IMR-90 (cell line): Measurements from ENCODE around the gene NFKBIZ. TPM values are rescaled to one million over a fixed set of nuclear protein-coding genes. Genes with fewer than 3 reads are reported as not detected.
"Not testable (repeated sequence)": the region's sequence is repeated elsewhere in the genome, so short reads cannot be mapped to it uniquely, and the experiment has no call there.

ENCODE experiments used
- ATAC-seq: fragments of 200-7000 bp; cut with Tn5 transposase; 2 replicates; pipeline ENCODE4 v1.9.1; 2020; ENCODE audit warnings: low read depth, mild to moderate bottlenecking, moderate library complexity
- BruUV-seq: library from RNA; stranded (reverse); fragments of 400-500 nt; replicated peaks from 2 replicates; lab custom pipeline; 2021; lab: Mats Ljungman, UMichigan
- CTCF ChIA-PET: fragments of 300-600 bp; formaldehyde crosslinking; extraction: SDS; loops from one replicate; lab custom pipeline; 2021; ENCODE audit warnings: antibody characterized with exemption; lab: Yijun Ruan, JAX
- POLR2A ChIA-PET: fragments of 300-600 bp; sonication (Branson Sonifier 250); formaldehyde crosslinking; loops from one replicate; lab custom pipeline; 2022; ENCODE audit warnings: antibody characterized with exemption; ENCODE audit not compliant: unreplicated experiment; lab: Charles Lee
- DNase-seq: peaks from one replicate; pipeline ENCODE4 v3.0.0; 2013
- H2AFZ ChIP-seq: replicated peaks from 2 replicates; pipeline ENCODE3; 2013; ENCODE audit warnings: low read length, mild to moderate bottlenecking; ENCODE audit not compliant: poor library complexity
- H2AK5ac ChIP-seq: 2 replicates; pipeline ENCODE4 v1.6.1; 2013; ENCODE audit warnings: low read depth, low read length, inconsistent platforms
- H2AK9ac ChIP-seq: replicated peaks from 2 replicates; pipeline ENCODE3; 2013; ENCODE audit warnings: mild to moderate bottlenecking, low read depth, low read length, moderate library complexity; ENCODE audit not compliant: poor library complexity
- H2BK120ac ChIP-seq: 2 replicates; pipeline ENCODE4 v1.6.1; 2013; ENCODE audit warnings: low read depth, low read length, inconsistent platforms
- H2BK15ac ChIP-seq: 3 replicates; pipeline ENCODE4 v1.6.1; 2013; ENCODE audit warnings: low read depth, low read length, inconsistent platforms
- H2BK20ac ChIP-seq: 2 replicates; pipeline ENCODE4 v1.6.1; 2013; ENCODE audit warnings: low read depth, mild to moderate bottlenecking, inconsistent platforms, low read length, moderate library complexity
- H2BK5ac ChIP-seq: 2 replicates; pipeline ENCODE4 v1.6.1; 2013; ENCODE audit warnings: mild to moderate bottlenecking, low read depth, low read length, inconsistent platforms; ENCODE audit not compliant: poor library complexity, severe bottlenecking
- H3K14ac ChIP-seq: replicated peaks from 2 replicates; pipeline ENCODE4 v1.6.1; 2013; ENCODE audit warnings: low read depth, low read length, inconsistent platforms
- H3K18ac ChIP-seq: 2 replicates; pipeline ENCODE4 v1.6.1; 2013; ENCODE audit warnings: low read depth, low read length, control low read depth
- H3K23ac ChIP-seq: 2 replicates; pipeline ENCODE4 v1.6.1; 2013; ENCODE audit warnings: low read depth, low read length, inconsistent platforms
- H3K27ac ChIP-seq: 2 replicates; pipeline ENCODE4 v1.5.1; 2013; ENCODE audit warnings: mild to moderate bottlenecking, control low read depth, low read length; ENCODE audit not compliant: insufficient read depth
- H3K27me3 ChIP-seq: 2 replicates; pipeline ENCODE4 v1.6.1; 2013; ENCODE audit warnings: low read length; ENCODE audit not compliant: control insufficient read depth, insufficient read depth
- H3K36me3 ChIP-seq: 2 replicates; pipeline ENCODE4 v1.6.1; 2013; ENCODE audit warnings: low read length, mixed read lengths; ENCODE audit not compliant: control insufficient read depth, insufficient read depth
- H3K4ac ChIP-seq: 2 replicates; pipeline ENCODE4 v1.6.1; 2013; ENCODE audit warnings: low read depth, low read length, inconsistent platforms
- H3K4me1 ChIP-seq: 2 replicates; pipeline ENCODE4 v1.6.1; 2013; ENCODE audit warnings: low read length, mixed read lengths; ENCODE audit not compliant: control insufficient read depth, insufficient read depth
- H3K4me2 ChIP-seq: 2 replicates; pipeline ENCODE4 v1.6.1; 2013; ENCODE audit warnings: low read depth, mild to moderate bottlenecking, control low read depth, low read length, moderate library complexity
- H3K4me3 ChIP-seq: 2 replicates; pipeline ENCODE4 v1.5.1; 2013; ENCODE audit warnings: low read depth, mild to moderate bottlenecking, control low read depth, low read length, moderate library complexity; ENCODE audit not compliant: insufficient read depth
- H3K56ac ChIP-seq: 2 replicates; pipeline ENCODE4 v1.6.1; 2013; ENCODE audit warnings: low read length, inconsistent platforms; ENCODE audit not compliant: insufficient read depth; ENCODE audit errors: extremely low read depth
- H3K79me1 ChIP-seq, 2 experiments: 2 replicates each; pipeline ENCODE4 v1.6.1; 2013; ENCODE audit warnings: low read length in 2 of 2, inconsistent platforms in 1 of 2, low read depth in 1 of 2
- H3K9ac ChIP-seq: 2 replicates; pipeline ENCODE4 v1.6.1; 2013; ENCODE audit warnings: low read depth, low read length, control low read depth
- H3K9me1 ChIP-seq: 2 replicates; pipeline ENCODE4 v1.6.1; 2013; ENCODE audit warnings: low read length, inconsistent platforms; ENCODE audit not compliant: insufficient read depth
- H3K9me3 ChIP-seq: 2 replicates; pipeline ENCODE4 v1.6.1; 2013; ENCODE audit warnings: low read length; ENCODE audit not compliant: control insufficient read depth, insufficient read depth
- H4K20me1 ChIP-seq: 2 replicates; pipeline ENCODE4 v1.6.1; 2013; ENCODE audit warnings: low read length, inconsistent platforms; ENCODE audit not compliant: insufficient read depth
- H4K5ac ChIP-seq: 2 replicates; pipeline ENCODE4 v1.6.1; 2013; ENCODE audit warnings: mild to moderate bottlenecking, low read depth, low read length, control low read depth
- H4K8ac ChIP-seq, 2 experiments: 2 replicates each; pipeline ENCODE4 v1.6.1; 2013; ENCODE audit warnings: low read depth in 2 of 2, low read length in 2 of 2, control low read depth in 1 of 2, inconsistent platforms in 1 of 2
- H4K91ac ChIP-seq: 2 replicates; pipeline ENCODE4 v1.6.1; 2013; ENCODE audit warnings: low read depth, low read length, inconsistent platforms; ENCODE audit not compliant: insufficient read depth
- CEBPB ChIP-seq: IDR thresholded peaks from 2 replicates; pipeline ENCODE4 v1.6.1; 2012; ENCODE audit warnings: low read depth, low read length, improper control_type of control experiment
- FOS ChIP-seq: fragments of 150-350 bp; IDR thresholded peaks from 2 replicates; pipeline ENCODE4 v1.6.1; 2016; ENCODE audit warnings: low read depth, low read length
- MAZ ChIP-seq: IDR thresholded peaks from 2 replicates; pipeline ENCODE4 v1.6.1; 2012; ENCODE audit warnings: low read depth, mild to moderate bottlenecking, low read length, improper control_type of control experiment, moderate library complexity, borderline replicate concordance
- POLR2A ChIP-seq: IDR thresholded peaks from 2 replicates; pipeline ENCODE4 v1.6.1; 2012; ENCODE audit warnings: mild to moderate bottlenecking, low read depth, low read length
- RCOR1 ChIP-seq: IDR thresholded peaks from 2 replicates; pipeline ENCODE4 v1.6.1; 2012; ENCODE audit warnings: mild to moderate bottlenecking, low read length, improper control_type of control experiment; ENCODE audit not compliant: insufficient replicate concordance
- WGBS, 2 experiments: methylation state at CpG; one replicate each; pipeline versions ENCODE4 v1.1.5 to v1.1.7; 2013; ENCODE audit warnings: missing lambda C conversion rate in 2 of 2; ENCODE audit not compliant: insufficient read length in 1 of 2; ENCODE audit errors: extremely low coverage in 2 of 2; 5-methylcytosine and 5-hydroxymethylcytosine counted together
- dilution Hi-C: fragments of 300-500 bp; cut with HindIII; formaldehyde crosslinking; loops from one replicate; pipeline ENCODE4 v1.14.3; 2018; ENCODE audit warnings: low sequenced_read_pairs; ENCODE audit not compliant: unreplicated experiment
- in situ Hi-C: fragments of 300-500 bp; cut with MboI; formaldehyde crosslinking; loops from 3 replicates; pipeline ENCODE4 v1.14.3; 2019; ENCODE audit warnings: low sequenced_read_pairs, inconsistent platforms, mixed read lengths
- intact Hi-C: fragments of 100-400 bp; cut with micrococcal nuclease; formaldehyde crosslinking; loops from 2 replicates; pipeline ENCODE4 v1.10.0; 2022
- polyA plus RNA-seq, 3 experiments: library from polyadenylated mRNA; depleted of rRNA; stranded (reverse); fragments of >200 nt; gene quantifications; 2 replicates each; pipeline ENCODE4 v1.2.3, GENCODE V29; 2012; ENCODE audit warnings: low replicate concordance in 1 of 3
- total RNA-seq: library from RNA; depleted of rRNA; stranded (reverse); fragments of >200 nt; gene quantifications from 2 replicates; pipeline ENCODE4 v1.2.3, GENCODE V29; 2012

NFKBIZ gene
- total and polyA plus RNA-seq, 2 of the 4 experiments (the other 2 are of a cell fraction) = 35.0 to 40.9 TPM

- ATAC-seq (no peak; the same call in 1 of the 2 replicates), DNase-seq (peak; percentile 37)
- Histone ChIP-seq H3K4me1 (peaks cover 5% of the 10 kb centered on the region), H3K27me3 (no peaks in the 10 kb centered on the region), H3K79me1 (peaks cover 7 to 14% of the 10 kb centered on the region in 2 experiments), H3K23ac (no peak overlapping the region), H3K4me2 (no peak overlapping the region), H3K18ac (no peak overlapping the region), H3K4me3 (no peak overlapping the region), H3K9me1 (peaks cover under 1% of the 10 kb centered on the region; the same call in 1 of the 2 replicates), H3K9me3 (no peaks in the 10 kb centered on the region), H4K20me1 (peaks cover 25% of the 10 kb centered on the region; the same call in 1 of the 2 replicates), H3K56ac (no peak overlapping the region), H2BK15ac (no peak overlapping the region), H2BK5ac (peak overlapping the region; percentile 1), H2AFZ (no peak overlapping the region), H2BK20ac (no peak overlapping the region), H4K5ac (no peak overlapping the region), H3K27ac (no peak overlapping the region), H2BK120ac (no peak overlapping the region), H3K36me3 (peaks cover 19% of the 10 kb centered on the region), H2AK9ac (no peak overlapping the region), H4K91ac (no peak overlapping the region), H2AK5ac (no peak overlapping the region), H3K4ac (no peak overlapping the region), H3K14ac (no peak overlapping the region), H3K9ac (no peak overlapping the region), H4K8ac (no peak overlapping the region)
- POLR2A ChIA-PET = no interaction called here
- WGBS, 2 experiments = no CpG with 5 or more reads among the region's 3 CpGs
- BruUV-seq = no TSS peak
- CTCF ChIA-PET = no interaction called here
- dilution Hi-C loops (no loop called here), intact Hi-C loops (no loop called here), in situ Hi-C loops (no loop called here)
- TF ChIP-seq CEBPB (no peak), FOS (0 out of 2 replicates have a peak, but pooled peaks have one; percentile 5), POLR2A (peak; percentile 75), MAZ (no peak), RCOR1 (no peak)
Observed at GRCh38 chr3:101862416-101863165, 13.3 kb downstream of the NFKBIZ start.

DNA sequence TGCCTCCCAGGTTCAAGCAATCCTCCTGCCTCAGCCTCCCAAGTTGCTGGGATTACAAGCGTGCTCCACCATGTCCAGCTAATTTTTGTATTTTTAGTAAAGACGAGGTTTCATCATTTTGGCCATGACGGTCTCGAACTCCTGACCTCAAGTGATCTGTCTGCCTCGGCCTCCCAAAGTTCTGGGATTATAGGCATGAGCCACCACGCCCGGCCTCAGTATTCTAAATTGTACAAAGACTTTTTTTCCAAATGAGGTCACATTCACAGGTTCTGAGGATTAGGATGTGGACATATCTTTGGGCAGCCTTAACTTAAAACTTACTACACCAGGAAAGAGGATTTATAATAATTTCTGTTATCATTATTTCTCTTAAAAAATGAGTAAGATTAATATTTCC lies 15.6 kb downstream of the NFKBIZ start:
- in situ Hi-C loops, H4K5ac ChIP-seq, H3K79me1 ChIP-seq, H3K4ac ChIP-seq, H2BK20ac ChIP-seq, H3K9me1 ChIP-seq, H2AK9ac ChIP-seq, dilution Hi-C loops, H3K9ac ChIP-seq, H3K36me3 ChIP-seq, H2AK5ac ChIP-seq, H2BK120ac ChIP-seq, H3K27me3 ChIP-seq, H4K20me1 ChIP-seq, H2BK5ac ChIP-seq, H3K4me2 ChIP-seq, H3K14ac ChIP-seq, CTCF ChIA-PET, BruUV-seq, H4K8ac ChIP-seq, H3K56ac ChIP-seq, POLR2A ChIA-PET, DNase-seq, H3K4me3 ChIP-seq, ATAC-seq, H3K4me1 ChIP-seq, H2AFZ ChIP-seq, H3K9me3 ChIP-seq, H3K23ac ChIP-seq, H2BK15ac ChIP-seq, H4K91ac ChIP-seq, H3K18ac ChIP-seq, H3K27ac ChIP-seq: not testable (repeated sequence)
- no CpG with 5 or more reads among the region's 7 CpGs for WGBS, 2 experiments
- intact Hi-C loops = loop anchor here (5.0 kb wide), 1 partner anchor 222 kb away; no protein-coding TSS in a partner anchor
